WTC11 (cell line): ENCODE data around the gene BCAS3. TPM values are rescaled to one million over a fixed set of nuclear protein-coding genes. Genes with fewer than 3 reads are reported as not detected.

Experiments used
- ATAC-seq: fragments of 200-7000 bp; cut with Tn5 transposase; 2 replicates; pipeline ENCODE4 v1.10.0; 2021; ENCODE audit warnings: mild to moderate bottlenecking, moderate library complexity
- CTCF ChIA-PET: fragments of 300-600 bp; sonication (Branson Sonifier 250); formaldehyde crosslinking; loops from one replicate; lab custom pipeline; 2021; ENCODE audit warnings: antibody characterized with exemption; lab: Charles Lee
- POLR2A ChIA-PET: fragments of 350-600 bp; sonication (Branson Sonifier 250); formaldehyde crosslinking; loops from one replicate; lab custom pipeline; 2021; ENCODE audit warnings: antibody characterized with exemption; lab: Charles Lee
- DNase-seq: peaks from one replicate; pipeline ENCODE4 v3.0.0; 2021; ENCODE audit warnings: low spot score
- H3K27ac Mint-ChIP-seq: 2 replicates; pipeline ENCODE4 v1.8.0; 2021; ENCODE audit warnings: mixed read lengths
- H3K27me3 Mint-ChIP-seq: 2 replicates; pipeline ENCODE4 v1.8.0; 2021; ENCODE audit warnings: low read depth, mild to moderate bottlenecking, moderate library complexity, mixed read lengths
- H3K36me3 Mint-ChIP-seq: 2 replicates; pipeline ENCODE4 v1.8.0; 2021; ENCODE audit warnings: mixed read lengths
- H3K4me1 Mint-ChIP-seq: 2 replicates; pipeline ENCODE4 v1.8.0; 2022; ENCODE audit warnings: mixed read lengths
- H3K4me3 Mint-ChIP-seq: 2 replicates; pipeline ENCODE4 v1.8.0; 2021; ENCODE audit warnings: mild to moderate bottlenecking, moderate library complexity, mixed read lengths
- H3K9me3 Mint-ChIP-seq: 2 replicates; pipeline ENCODE4 v1.8.0; 2021; ENCODE audit warnings: mixed read lengths
- AR ChIP-seq: fragments of 250-450 bp; sonication (Bioruptor Pico); IDR thresholded peaks from 2 replicates; pipeline ENCODE4 v1.9.0; 2021; ENCODE audit warnings: mild to moderate bottlenecking
- CREM ChIP-seq: sonication (generic); formaldehyde crosslinking; IDR thresholded peaks from 2 replicates; pipeline ENCODE4 v1.8.1; 2022; ENCODE audit warnings: mild to moderate bottlenecking, missing genetic modification reagents, moderate library complexity
- E2F1 ChIP-seq: sonication (generic); formaldehyde crosslinking; IDR thresholded peaks from 2 replicates; pipeline ENCODE4 v1.8.0; 2022; ENCODE audit warnings: mild to moderate bottlenecking, missing genetic modification reagents
- ESRRA ChIP-seq: sonication (generic); formaldehyde crosslinking; IDR thresholded peaks from 2 replicates; pipeline ENCODE4 v1.8.1; 2022; ENCODE audit warnings: mild to moderate bottlenecking, missing genetic modification reagents, borderline replicate concordance
- FOXP1 ChIP-seq: sonication (generic); formaldehyde crosslinking; IDR thresholded peaks from 2 replicates; pipeline ENCODE4 v1.8.0; 2022; ENCODE audit warnings: missing genetic modification reagents, mild to moderate bottlenecking, moderate library complexity, borderline replicate concordance
- GTF2I ChIP-seq: fragments of 250-450 bp; sonication (Bioruptor Pico); conservative IDR thresholded peaks from 2 replicates; pipeline ENCODE4 v1.4.0; 2021; ENCODE audit warnings: mild to moderate bottlenecking
- MAX ChIP-seq: sonication (generic); formaldehyde crosslinking; IDR thresholded peaks from 2 replicates; pipeline ENCODE4 v1.8.0; 2022; ENCODE audit warnings: mild to moderate bottlenecking, missing genetic modification reagents
- MXD4 ChIP-seq: fragments of 250-450 bp; sonication (Bioruptor Pico); IDR thresholded peaks from 2 replicates; pipeline ENCODE4 v1.8.0; 2021; ENCODE audit warnings: mild to moderate bottlenecking, moderate library complexity, borderline replicate concordance
- NFATC4 ChIP-seq: fragments of 250-450 bp; sonication (Bioruptor Pico); IDR thresholded peaks from 2 replicates; pipeline ENCODE4 v1.9.0; 2021; ENCODE audit warnings: mild to moderate bottlenecking
- NR1H2 ChIP-seq: sonication (generic); formaldehyde crosslinking; IDR thresholded peaks from 2 replicates; pipeline ENCODE4 v1.9.0; 2021; ENCODE audit warnings: mild to moderate bottlenecking, moderate library complexity, missing genetic modification reagents
- NR2C2 ChIP-seq: sonication (generic); formaldehyde crosslinking; IDR thresholded peaks from 2 replicates; pipeline ENCODE4 v1.8.0; 2022; ENCODE audit warnings: mild to moderate bottlenecking, missing genetic modification reagents
- PRRX2 ChIP-seq: fragments of 250-450 bp; sonication (Bioruptor Pico); IDR thresholded peaks from 2 replicates; pipeline ENCODE4 v1.8.0; 2021; ENCODE audit warnings: mild to moderate bottlenecking
- SMAD3 ChIP-seq: sonication (generic); formaldehyde crosslinking; IDR thresholded peaks from 2 replicates; pipeline ENCODE4 v1.8.0; 2022; ENCODE audit warnings: missing genetic modification reagents, mild to moderate bottlenecking, borderline replicate concordance
- TEAD4 ChIP-seq: sonication (generic); formaldehyde crosslinking; IDR thresholded peaks from 2 replicates; pipeline ENCODE4 v1.8.0; 2022; ENCODE audit warnings: mild to moderate bottlenecking, missing genetic modification reagents
- TP53 ChIP-seq: sonication (generic); formaldehyde crosslinking; IDR thresholded peaks from 2 replicates; pipeline ENCODE4 v1.8.1; 2023; ENCODE audit warnings: mild to moderate bottlenecking, missing genetic modification reagents
- USF2 ChIP-seq: sonication (generic); formaldehyde crosslinking; IDR thresholded peaks from 2 replicates; pipeline ENCODE4 v1.8.1; 2023; ENCODE audit warnings: mild to moderate bottlenecking, missing genetic modification reagents, moderate library complexity
- ZNF121 ChIP-seq: sonication (generic); formaldehyde crosslinking; IDR thresholded peaks from 2 replicates; pipeline ENCODE4 v1.8.0; 2023; ENCODE audit warnings: missing genetic modification reagents
- ZNF219 ChIP-seq: sonication (generic); formaldehyde crosslinking; IDR thresholded peaks from 2 replicates; pipeline ENCODE4 v1.8.0; 2023; ENCODE audit warnings: missing genetic modification reagents, mild to moderate bottlenecking, borderline replicate concordance
- ZNF425 ChIP-seq: fragments of 250-450 bp; sonication (Bioruptor Pico); conservative IDR thresholded peaks from 2 replicates; pipeline ENCODE4 v1.9.0; 2021; ENCODE audit warnings: mild to moderate bottlenecking
- ZNF512 ChIP-seq: sonication (generic); formaldehyde crosslinking; IDR thresholded peaks from 2 replicates; pipeline ENCODE4 v1.8.1; 2022; ENCODE audit warnings: missing genetic modification reagents, borderline replicate concordance
- ZNF532 ChIP-seq: fragments of 250-450 bp; sonication (Bioruptor Pico); IDR thresholded peaks from 2 replicates; pipeline ENCODE4 v1.9.0; 2021; ENCODE audit warnings: mild to moderate bottlenecking, borderline replicate concordance
- total RNA-seq: library from RNA; stranded (reverse); gene quantifications from 3 replicates; pipeline ENCODE4 v1.2.3, GENCODE V29; 2021

Gene BCAS3
- total RNA-seq, 1 experiment from 2014 or later = 15.5 TPM

GRCh38 chr17:61294777-61295176 is 617.1 kb downstream of the BCAS3 start (continued):
- TF ChIP-seq ZNF219 (CRISPR knock-in tag) = no peak

- ATAC-seq (no peak), DNase-seq (no peak)
- H3K4me1 Mint-ChIP-seq = peaks cover 18% of the 10 kb centered on the region
- H3K4me3 Mint-ChIP-seq = no peak overlapping the region
- no peaks in the 10 kb centered on the region for H3K9me3 Mint-ChIP-seq
- CTCF ChIA-PET = interaction anchor here (0.6 kb wide), 1 partner anchor 110 kb away, joined by 3 read pairs; no protein-coding TSS in a partner anchor
- no peak overlapping the region for H3K27ac Mint-ChIP-seq
- H3K36me3 Mint-ChIP-seq = no peaks in the 10 kb centered on the region
- H3K27me3 Mint-ChIP-seq = no peaks in the 10 kb centered on the region; the same call in none of the 2 replicates
- no peak for TF ChIP-seq AR (CRISPR knock-in tag)
- no peak for TF ChIP-seq NR1H2
- TF ChIP-seq ESRRA (CRISPR knock-in tag) = no peak
- TF ChIP-seq CREM (CRISPR knock-in tag) = no peak
- no peak for TF ChIP-seq SMAD3 (CRISPR knock-in tag)
- TF ChIP-seq MAX (CRISPR knock-in tag) = no peak
- TF ChIP-seq PRRX2 = no peak
- no peak for TF ChIP-seq USF2 (CRISPR knock-in tag)
- TF ChIP-seq ZNF532 (CRISPR knock-in tag) = no peak
- TF ChIP-seq ZNF512 = no peak
- TF ChIP-seq FOXP1 (CRISPR knock-in tag) = no peak
- no peak for TF ChIP-seq MXD4 (CRISPR knock-in tag)
- no peak for TF ChIP-seq GTF2I (CRISPR knock-in tag)
- no peak for TF ChIP-seq ZNF425 (CRISPR knock-in tag)
- no peak for TF ChIP-seq TEAD4 (CRISPR knock-in tag)
- no peak for TF ChIP-seq ZNF121
- TF ChIP-seq E2F1 (CRISPR knock-in tag) = no peak
- TF ChIP-seq NFATC4 (CRISPR knock-in tag) = no peak
- no peak for TF ChIP-seq TP53
- no peak for TF ChIP-seq NR2C2 (CRISPR knock-in tag)
- POLR2A ChIA-PET = no interaction called here
These were observed 618.4 kb downstream of the BCAS3 start for GRCh38 chr17:61296058-61296457.
